H9 (cell line): ENCODE results near the gene TSPAN9. TPM values are rescaled to one million over a fixed set of nuclear protein-coding genes. Genes with fewer than 3 reads are reported as not detected.
A peak's percentile ranks its signal among the peaks of the same experiment; 100 is the strongest.

Experiments
- DNase-seq: peaks from one replicate; pipeline ENCODE4 v3.0.0-alpha.2; 2017
- H2AFZ ChIP-seq: one replicate; pipeline ENCODE4 v1.6.1; 2013; ENCODE audit warnings: mild to moderate bottlenecking, low read length, control low read depth, moderate library complexity
- H2AK5ac ChIP-seq: 2 replicates; pipeline ENCODE4 v1.6.1; 2013; ENCODE audit warnings: low read length, control low read depth, mixed read lengths; ENCODE audit not compliant: insufficient read length
- H2BK120ac ChIP-seq: one replicate; pipeline ENCODE4 v1.6.1; 2013; ENCODE audit warnings: low read depth, mild to moderate bottlenecking, low read length, control low read depth, inconsistent platforms; ENCODE audit not compliant: poor library complexity, severe bottlenecking
- H2BK12ac ChIP-seq: 2 replicates; pipeline ENCODE4 v1.6.1; 2013; ENCODE audit warnings: low read length, control low read depth, mixed read lengths, low read depth; ENCODE audit not compliant: insufficient read length
- H2BK15ac ChIP-seq: 2 replicates; pipeline ENCODE4 v1.6.1; 2013; ENCODE audit warnings: low read depth, low read length, control low read depth
- H2BK20ac ChIP-seq: one replicate; pipeline ENCODE4 v1.6.1; 2013; ENCODE audit warnings: low read depth, mild to moderate bottlenecking, low read length, control low read depth, inconsistent platforms; ENCODE audit not compliant: poor library complexity, severe bottlenecking
- H2BK5ac ChIP-seq: 2 replicates; pipeline ENCODE4 v1.6.1; 2013; ENCODE audit warnings: low read length, control low read depth, mixed read lengths; ENCODE audit not compliant: insufficient read length
- H3K14ac ChIP-seq: 2 replicates; pipeline ENCODE4 v1.6.1; 2013; ENCODE audit warnings: low read length, control low read depth; ENCODE audit not compliant: insufficient read depth
- H3K18ac ChIP-seq: 2 replicates; pipeline ENCODE4 v1.6.1; 2013; ENCODE audit warnings: low read depth, mild to moderate bottlenecking, mixed read lengths, low read length, control low read depth; ENCODE audit not compliant: insufficient read length
- H3K23ac ChIP-seq: 2 replicates; pipeline ENCODE4 v1.6.1; 2013; ENCODE audit warnings: low read length, control low read depth, mixed read lengths, low read depth; ENCODE audit not compliant: insufficient read length
- H3K23me2 ChIP-seq: 2 replicates; pipeline ENCODE4 v1.6.1; 2013; ENCODE audit warnings: low read depth, mild to moderate bottlenecking, mixed read lengths, low read length, control low read depth; ENCODE audit not compliant: insufficient read length, poor library complexity, severe bottlenecking
- H3K27ac ChIP-seq: 2 replicates; pipeline ENCODE4 v1.5.1; 2013; ENCODE audit warnings: low read length, control low read depth, mixed read lengths, low read depth; ENCODE audit not compliant: insufficient read length
- H3K27me3 ChIP-seq: 2 replicates; pipeline ENCODE4 v1.6.1; 2013; ENCODE audit warnings: low read length, control low read depth, inconsistent platforms; ENCODE audit not compliant: insufficient read depth
- H3K4ac ChIP-seq: 2 replicates; pipeline ENCODE4 v1.6.1; 2013; ENCODE audit warnings: low read depth, mild to moderate bottlenecking, control low read depth, inconsistent platforms, low read length, moderate library complexity
- H3K4me1 ChIP-seq: 2 replicates; pipeline ENCODE4 v1.6.1; 2013; ENCODE audit warnings: low read length, control low read depth, inconsistent platforms; ENCODE audit not compliant: insufficient read depth
- H3K4me2 ChIP-seq: 2 replicates; pipeline ENCODE4 v1.6.1; 2013; ENCODE audit warnings: low read length, control low read depth, mixed read lengths; ENCODE audit not compliant: insufficient read length, insufficient read depth
- H3K56ac ChIP-seq: 2 replicates; pipeline ENCODE4 v1.6.1; 2013; ENCODE audit warnings: low read depth, mild to moderate bottlenecking, mixed read lengths, low read length, control low read depth; ENCODE audit not compliant: insufficient read length
- H3K79me1 ChIP-seq: 2 replicates; pipeline ENCODE4 v1.6.1; 2013; ENCODE audit warnings: low read depth, mild to moderate bottlenecking, moderate library complexity, low read length, control low read depth, inconsistent platforms; ENCODE audit not compliant: insufficient read depth, poor library complexity, severe bottlenecking
- H3K79me2 ChIP-seq: 2 replicates; pipeline ENCODE4 v1.6.1; 2013; ENCODE audit warnings: low read length, control low read depth, inconsistent platforms; ENCODE audit not compliant: insufficient read depth
- H3K9ac ChIP-seq: 2 replicates; pipeline ENCODE4 v1.6.1; 2013; ENCODE audit warnings: low read length, control low read depth, mixed read lengths; ENCODE audit not compliant: insufficient read length; ENCODE audit errors: extremely low read depth
- H3K9me3 ChIP-seq: one replicate; pipeline ENCODE4 v1.6.1; 2013; ENCODE audit warnings: low read depth, low read length, inconsistent platforms; ENCODE audit not compliant: control insufficient read depth
- H3T11ph ChIP-seq: one replicate; pipeline ENCODE4 v1.6.1; 2013; ENCODE audit warnings: mild to moderate bottlenecking, low read length, control low read depth, inconsistent platforms
- H4K20me1 ChIP-seq: one replicate; pipeline ENCODE4 v1.6.1; 2013; ENCODE audit not compliant: control insufficient read depth, insufficient read length, insufficient read depth
- H4K5ac ChIP-seq: 2 replicates; pipeline ENCODE4 v1.6.1; 2013; ENCODE audit warnings: low read depth, mild to moderate bottlenecking, mixed read lengths, low read length, control low read depth; ENCODE audit not compliant: insufficient read length
- H4K8ac ChIP-seq: replicated peaks from 2 replicates; pipeline ENCODE4 v1.6.1; 2013; ENCODE audit warnings: low read length, control low read depth, mixed read lengths, low read depth; ENCODE audit not compliant: insufficient read length
- H4K91ac ChIP-seq: 2 replicates; pipeline ENCODE4 v1.6.1; 2013; ENCODE audit warnings: low read depth, mild to moderate bottlenecking, moderate library complexity, mixed read lengths, low read length, control low read depth; ENCODE audit not compliant: insufficient read length
- H3K27ac Mint-ChIP-seq, 3 experiments: 2 replicates in 2 of 3; 3 replicates in 1 of 3; pipeline ENCODE4 v1.8.0; 2020 to 2021; ENCODE audit warnings: mixed read lengths in 3 of 3, mild to moderate bottlenecking in 1 of 3, moderate library complexity in 1 of 3
- H3K27me3 Mint-ChIP-seq: 2 replicates; pipeline ENCODE4 v1.8.0; 2021; ENCODE audit warnings: low read depth, mild to moderate bottlenecking, moderate library complexity, mixed read lengths
- H3K36me3 Mint-ChIP-seq, 3 experiments: 2 replicates in 2 of 3; 3 replicates in 1 of 3; pipeline ENCODE4 v1.8.0; 2020 to 2021; ENCODE audit warnings: low read depth in 3 of 3, mixed read lengths in 3 of 3; ENCODE audit not compliant: insufficient read depth in 1 of 3
- H3K4me1 Mint-ChIP-seq, 2 experiments: 2 replicates each; pipeline ENCODE4 v1.8.0; 2020; ENCODE audit warnings: mixed read lengths in 2 of 2
- H3K4me3 Mint-ChIP-seq, 2 experiments: 2 replicates in 1 of 2; 3 replicates in 1 of 2; pipeline ENCODE4 v1.8.0; 2020 to 2021; ENCODE audit warnings: mild to moderate bottlenecking in 2 of 2, mixed read lengths in 2 of 2, moderate library complexity in 1 of 2
- H3K9me3 Mint-ChIP-seq, 2 experiments: 2 replicates in 1 of 2; 3 replicates in 1 of 2; pipeline ENCODE4 v1.8.0; 2020; ENCODE audit warnings: mild to moderate bottlenecking in 2 of 2, mixed read lengths in 2 of 2, moderate library complexity in 1 of 2
- WGBS: extraction: QIAGEN DNeasy Blood & Tissue Kit; methylation state at CpG from one replicate; pipeline ENCODE4 v1.1.7; 2013; ENCODE audit warnings: missing lambda C conversion rate, low lambda C conversion rate, mixed read lengths; ENCODE audit not compliant: insufficient read length; ENCODE audit errors: extremely low coverage; 5-methylcytosine and 5-hydroxymethylcytosine counted together
- total RNA-seq: library from RNA; stranded (reverse); gene quantifications from 2 replicates; pipeline ENCODE4 v1.2.1, GENCODE V29; 2021
- TF ChIP-seq, protein P1 (sequence below): fragments of 200-600 bp; sonication (generic); conservative IDR thresholded peaks from 3 replicates; pipeline ENCODE4 v1.8.0; 2021; ENCODE audit warnings: antibody characterized with exemption, mild to moderate bottlenecking

Gene TSPAN9
- total RNA-seq, 1 experiment from 2014 or later = 19.0 TPM

DNA sequence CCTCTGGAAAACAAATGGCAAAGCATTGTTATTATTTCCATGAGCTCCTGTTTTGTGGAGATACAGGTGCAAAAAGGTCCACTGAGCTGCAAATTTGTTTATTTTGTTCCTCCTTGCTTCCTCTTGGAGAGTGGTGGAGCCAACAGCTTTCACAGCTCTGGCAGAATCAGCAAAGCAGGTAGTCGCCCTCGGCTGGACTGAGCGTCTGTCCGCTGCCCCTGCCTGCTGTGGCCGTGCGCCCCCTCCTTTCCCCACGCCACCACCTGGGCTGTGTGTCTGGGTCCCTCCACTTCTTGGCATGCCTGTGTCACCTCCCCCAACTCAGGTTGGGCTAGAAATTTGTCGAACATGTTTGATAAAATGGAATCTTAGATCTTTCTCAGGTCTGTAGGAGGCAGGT, 188.2 kb downstream of the TSPAN9 start:
- Histone ChIP-seq H3K4me1 (no peaks in the 10 kb centered on the region), H2AFZ (no peak overlapping the region), H3T11ph (no peak overlapping the region), H3K4ac (no peak overlapping the region), H3K9me3 (no peaks in the 10 kb centered on the region), H4K5ac (no peak overlapping the region), H3K4me2 (no peak overlapping the region), H2BK20ac (no peak overlapping the region), H3K9ac (no peak overlapping the region), H3K14ac (peak overlapping the region; percentile 14; the same call in 1 of the 2 replicates), H3K79me2 (no peaks in the 10 kb centered on the region), H4K91ac (no peak overlapping the region), H2BK15ac (no peak overlapping the region), H4K20me1 (no peaks in the 10 kb centered on the region), H2BK12ac (no peak overlapping the region), H2BK120ac (no peak overlapping the region), H2BK5ac (no peak overlapping the region), H3K79me1 (no peaks in the 10 kb centered on the region), H3K27ac (no peak overlapping the region), H3K23ac (no peak overlapping the region), H3K18ac (no peak overlapping the region), H3K23me2 (no peaks in the 10 kb centered on the region), H3K56ac (no peak overlapping the region), H3K27me3 (no peaks in the 10 kb centered on the region), H2AK5ac (no peak overlapping the region), H4K8ac (no peak overlapping the region)
- DNase-seq = no peak
- TF ChIP-seq, protein P1, sequence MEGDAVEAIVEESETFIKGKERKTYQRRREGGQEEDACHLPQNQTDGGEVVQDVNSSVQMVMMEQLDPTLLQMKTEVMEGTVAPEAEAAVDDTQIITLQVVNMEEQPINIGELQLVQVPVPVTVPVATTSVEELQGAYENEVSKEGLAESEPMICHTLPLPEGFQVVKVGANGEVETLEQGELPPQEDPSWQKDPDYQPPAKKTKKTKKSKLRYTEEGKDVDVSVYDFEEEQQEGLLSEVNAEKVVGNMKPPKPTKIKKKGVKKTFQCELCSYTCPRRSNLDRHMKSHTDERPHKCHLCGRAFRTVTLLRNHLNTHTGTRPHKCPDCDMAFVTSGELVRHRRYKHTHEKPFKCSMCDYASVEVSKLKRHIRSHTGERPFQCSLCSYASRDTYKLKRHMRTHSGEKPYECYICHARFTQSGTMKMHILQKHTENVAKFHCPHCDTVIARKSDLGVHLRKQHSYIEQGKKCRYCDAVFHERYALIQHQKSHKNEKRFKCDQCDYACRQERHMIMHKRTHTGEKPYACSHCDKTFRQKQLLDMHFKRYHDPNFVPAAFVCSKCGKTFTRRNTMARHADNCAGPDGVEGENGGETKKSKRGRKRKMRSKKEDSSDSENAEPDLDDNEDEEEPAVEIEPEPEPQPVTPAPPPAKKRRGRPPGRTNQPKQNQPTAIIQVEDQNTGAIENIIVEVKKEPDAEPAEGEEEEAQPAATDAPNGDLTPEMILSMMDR = no peak
- no peaks in the 10 kb centered on the region for H3K27me3 Mint-ChIP-seq
- peaks cover 0 to 19% of the 10 kb centered on the region in 2 experiments; a peak in 2 of 4 replicates for H3K4me1 Mint-ChIP-seq
- no peaks in the 10 kb centered on the region; a peak in 1 of 7 replicates for H3K36me3 Mint-ChIP-seq
- H3K9me3 Mint-ChIP-seq = no peaks in the 10 kb centered on the region
- H3K4me3 Mint-ChIP-seq = no peak overlapping the region
- WGBS = no CpG with 5 or more reads among the region's 8 CpGs
- H3K27ac Mint-ChIP-seq = no peak overlapping the region
